B cell (primary cell): Measurements from ENCODE around the gene NPFFR2. TPM values are rescaled to one million over a fixed set of nuclear protein-coding genes. Genes with fewer than 3 reads are reported as not detected.

ENCODE experiments used
- ATAC-seq: fragments of 200-7000 bp; cut with Tn5 transposase; one replicate; pipeline ENCODE4 v1.10.0; 2021; ENCODE audit warnings: low read depth, mild to moderate bottlenecking, moderate number of reproducible peaks, moderate library complexity
- CTCF ChIA-PET: fragments of 350-600 bp; sonication (Branson Sonifier 250); formaldehyde crosslinking; loops from one replicate; lab custom pipeline; 2021; ENCODE audit warnings: antibody characterized with exemption, inconsistent platforms; lab: Charles Lee
- POLR2A ChIA-PET: fragments of 350-600 bp; sonication (Branson Sonifier 250); formaldehyde crosslinking; loops from one replicate; lab custom pipeline; 2021; ENCODE audit warnings: antibody characterized with exemption; lab: Charles Lee
- DNase-seq: peaks from one replicate; pipeline ENCODE4 v3.0.0; 2013
- H2AFZ ChIP-seq: 2 replicates; pipeline ENCODE4 v1.6.1; 2012; ENCODE audit warnings: mild to moderate bottlenecking, low read depth, low read length; ENCODE audit not compliant: insufficient read depth, poor library complexity, severe bottlenecking
- H3K27ac ChIP-seq, 2 donors: 1 replicate in 1 of 2; 2 replicates in 1 of 2; pipeline ENCODE4 v1.5.1; 2012 to 2013; ENCODE audit warnings: low read length in 2 of 2, mild to moderate bottlenecking in 2 of 2, moderate library complexity in 1 of 2
- H3K27me3 ChIP-seq, 4 experiments: fragments of 200-600 bp in 1 of 4; sonication (generic) in 1 of 4; replicated peaks in 1 of 4; 1 replicate in 2 of 4; 2 replicates in 2 of 4; pipeline versions ENCODE4 v1.6.1 to v1.7.0; 2013 to 2016; ENCODE audit warnings: low read length in 3 of 4, mild to moderate bottlenecking in 2 of 4, mixed read lengths in 1 of 4, moderate library complexity in 1 of 4; ENCODE audit not compliant: insufficient read depth in 4 of 4, control insufficient read depth in 3 of 4; ENCODE audit errors: control extremely low read depth in 1 of 4
- H3K36me3 ChIP-seq, 2 experiments: replicated peaks in 1 of 2; 1 replicate in 1 of 2; 2 replicates in 1 of 2; pipeline versions ENCODE4 v1.6.1 to v1.7.1; 2013; ENCODE audit warnings: low read length in 1 of 2; ENCODE audit not compliant: insufficient read depth in 2 of 2, control insufficient read depth in 1 of 2; ENCODE audit errors: control extremely low read depth in 1 of 2, extremely low read depth in 1 of 2
- H3K4me1 ChIP-seq, 2 donors: fragments of 200-600 bp in 1 of 2; sonication (generic) in 1 of 2; 1 replicate in 1 of 2; 2 replicates in 1 of 2; pipeline versions ENCODE4 v1.5.1 to v1.6.1; 2013 to 2017; ENCODE audit warnings: low read length in 2 of 2; ENCODE audit not compliant: control insufficient read depth in 2 of 2, insufficient read depth in 2 of 2
- H3K4me2 ChIP-seq: replicated peaks from 2 replicates; pipeline ENCODE3; 2012; ENCODE audit warnings: mild to moderate bottlenecking, low read depth, low read length; ENCODE audit not compliant: poor library complexity, severe bottlenecking
- H3K4me3 ChIP-seq, 5 experiments: fragments of 200-600 bp in 1 of 5; sonication (generic) in 1 of 5; 1 replicate in 3 of 5; 2 replicates in 2 of 5; pipeline versions ENCODE4 v1.5.1 to v1.7.0; 2011 to 2016; ENCODE audit warnings: low read length in 4 of 5, mild to moderate bottlenecking in 4 of 5, low read depth in 2 of 5, control low read depth in 1 of 5, moderate library complexity in 1 of 5; ENCODE audit not compliant: insufficient read depth in 1 of 5; ENCODE audit errors: control extremely low read depth in 1 of 5, extremely low read depth in 1 of 5
- H3K79me2 ChIP-seq: fragments of 200-600 bp; sonication (generic); one replicate; pipeline ENCODE4 v1.6.0; 2016; ENCODE audit warnings: low read length; ENCODE audit not compliant: control insufficient read depth, insufficient read depth
- H3K9ac ChIP-seq: fragments of 200-600 bp; sonication (generic); 2 replicates; pipeline ENCODE4 v1.6.1; 2017; ENCODE audit warnings: mild to moderate bottlenecking, low read length, moderate library complexity
- H3K9me3 ChIP-seq, 3 donors: one replicate each; pipeline versions ENCODE4 v1.6.1 to v1.7.1; 2013; ENCODE audit warnings: low read length in 2 of 3; ENCODE audit not compliant: control insufficient read depth in 2 of 3, insufficient read depth in 1 of 3; ENCODE audit errors: control extremely low read depth in 1 of 3
- H4K20me1 ChIP-seq: 2 replicates; pipeline ENCODE4 v1.6.0; 2012; ENCODE audit warnings: mild to moderate bottlenecking, low read length; ENCODE audit not compliant: insufficient read depth, control insufficient read depth, poor library complexity, severe bottlenecking
- H3K27ac Mint-ChIP-seq: one replicate; pipeline ENCODE4 v1.8.0; 2021; ENCODE audit warnings: mixed read lengths
- H3K27me3 Mint-ChIP-seq: one replicate; pipeline ENCODE4 v1.8.0; 2021; ENCODE audit warnings: mixed read lengths
- H3K4me1 Mint-ChIP-seq: one replicate; pipeline ENCODE4 v1.8.0; 2021; ENCODE audit warnings: mixed read lengths
- H3K4me3 Mint-ChIP-seq: one replicate; pipeline ENCODE4 v1.8.0; 2021; ENCODE audit warnings: mixed read lengths
- H3K9me3 Mint-ChIP-seq: one replicate; pipeline ENCODE4 v1.8.0; 2022; ENCODE audit warnings: mixed read lengths; ENCODE audit not compliant: insufficient read depth
- CTCF ChIP-seq: fragments of 200-600 bp; IDR thresholded peaks from one replicate; pipeline ENCODE4 v1.8.0; 2022; ENCODE audit warnings: antibody characterized with exemption, mild to moderate bottlenecking
- EZH2 ChIP-seq: IDR thresholded peaks from 2 replicates; pipeline ENCODE4 v1.6.1; 2012; ENCODE audit warnings: borderline replicate concordance, low read depth, mild to moderate bottlenecking, moderate library complexity, low read length; ENCODE audit not compliant: insufficient read depth, poor library complexity, severe bottlenecking
- WGBS: methylation state at CpG from one replicate; pipeline ENCODE4 v1.1.5; 2013; ENCODE audit warnings: missing lambda C conversion rate; ENCODE audit not compliant: insufficient coverage; 5-methylcytosine and 5-hydroxymethylcytosine counted together
- intact Hi-C: fragments of 100-400 bp; cut with micrococcal nuclease; formaldehyde crosslinking; loops from one replicate; pipeline ENCODE4 v1.10.0; 2022
- polyA plus RNA-seq: library from polyadenylated mRNA; depleted of rRNA; stranded (reverse); fragments of >200 nt; gene quantifications from 2 replicates; pipeline ENCODE4 v1.2.3, GENCODE V29; 2012
- total RNA-seq, 2 donors: library from RNA; stranded (reverse); fragments of 120-200 nt in 1 of 2; gene quantifications; 1 replicate in 1 of 2; 2 replicates in 1 of 2; pipeline versions ENCODE4 v1.2.3 to v1.2.4, GENCODE V29; 2013 to 2022

Gene NPFFR2
- total and polyA plus RNA-seq, 2 donors (not counting 1 experiment from before 2014, with no cell fraction given) = not detected

GRCh38 chr4:72110886-72111285 lies 79.1 kb downstream of the NPFFR2 start:
- H3K36me3 ChIP-seq = no peaks in the 10 kb centered on the region
- H3K9ac ChIP-seq = no peak overlapping the region
- no peak overlapping the region for H3K4me3 ChIP-seq
- Mint-ChIP-seq H3K9me3 (peaks cover 3% of the 10 kb centered on the region), H3K27me3 (no peaks in the 10 kb centered on the region), H3K27ac (no peak overlapping the region), H3K4me1 (no peaks in the 10 kb centered on the region), H3K4me3 (no peak overlapping the region)
- 100% methylated on average over 1 of the region's 1 CpG for WGBS
- no peaks in the 10 kb centered on the region for H3K79me2 ChIP-seq
- ATAC-seq (no peak), DNase-seq (no peak)
- CTCF ChIA-PET = no interaction called here
- TF ChIP-seq CTCF = no peak
- no peak for TF ChIP-seq EZH2
- H3K4me1 ChIP-seq = no peaks in the 10 kb centered on the region
- no peaks in the 10 kb centered on the region for H4K20me1 ChIP-seq
- no peak overlapping the region for H2AFZ ChIP-seq
- intact Hi-C loops = no loop called here
- no peaks in the 10 kb centered on the region for H3K9me3 ChIP-seq
- POLR2A ChIA-PET = no interaction called here
- H3K4me2 ChIP-seq = no peak overlapping the region
- H3K27me3 ChIP-seq = no peaks in the 10 kb centered on the region
- H3K27ac ChIP-seq = no peak overlapping the region

GRCh38 chr4:72111863-72112262 lies 80.1 kb downstream of the NPFFR2 start:
- Histone ChIP-seq H3K9ac (no peak overlapping the region), H3K36me3 (no peaks in the 10 kb centered on the region), H4K20me1 (no peaks in the 10 kb centered on the region), H3K4me1 (no peaks in the 10 kb centered on the region), H3K4me3 (no peak overlapping the region), H3K27ac (no peak overlapping the region), H3K9me3 (no peaks in the 10 kb centered on the region), H2AFZ (no peak overlapping the region), H3K79me2 (no peaks in the 10 kb centered on the region), H3K4me2 (no peak overlapping the region), H3K27me3 (no peaks in the 10 kb centered on the region)
- no peak for ATAC-seq
- intact Hi-C loops = no loop called here
- DNase-seq = no peak
- ChIA-PET POLR2A (no interaction called here), CTCF (no interaction called here)
- no peaks in the 10 kb centered on the region for H3K27me3 Mint-ChIP-seq
- H3K4me1 Mint-ChIP-seq = no peaks in the 10 kb centered on the region
- no peak for TF ChIP-seq CTCF
- no peak for TF ChIP-seq EZH2
- H3K4me3 Mint-ChIP-seq = no peak overlapping the region
- peaks cover 3% of the 10 kb centered on the region for H3K9me3 Mint-ChIP-seq
- H3K27ac Mint-ChIP-seq = no peak overlapping the region
